OCI-LY3 (cell line): ENCODE results near the gene APOLD1.
A peak's percentile ranks its signal among the peaks of the same experiment; 100 is the strongest.

ENCODE experiments used
- H2AFZ ChIP-seq: fragments of 200-600, 300-600 bp; shearing (Covaris generic); 2 replicates; pipeline ENCODE4 v1.6.0; 2014; ENCODE audit warnings: antibody characterized with exemption, low read depth, low read length
- H3K27ac ChIP-seq: fragments of 200-600, 300-600 bp; sonication (generic); 2 replicates; pipeline ENCODE4 v1.5.1; 2014; ENCODE audit warnings: mild to moderate bottlenecking, low read length, moderate library complexity, mixed read lengths
- H3K27me3 ChIP-seq: fragments of 200-600, 300-600 bp; sonication (generic); 2 replicates; pipeline ENCODE4 v1.6.1; 2014; ENCODE audit warnings: low read depth, low read length, mixed read lengths
- H3K36me3 ChIP-seq: fragments of 200-600, 300-600 bp; sonication (generic); replicated peaks from 2 replicates; pipeline ENCODE3; 2014; ENCODE audit warnings: low read depth, low read length, mixed read lengths
- H3K4me1 ChIP-seq: fragments of 300-600, 200-600 bp; sonication (generic); 2 replicates; pipeline ENCODE4 v1.6.1; 2014; ENCODE audit warnings: low read length, mixed read lengths
- H3K4me2 ChIP-seq: fragments of 200-600, 300-600 bp; sonication (generic); 2 replicates; pipeline ENCODE4 v1.6.1; 2014; ENCODE audit warnings: low read length, mixed read lengths
- H3K4me3 ChIP-seq: fragments of 300-600, 200-600 bp; sonication (generic); 2 replicates; pipeline ENCODE4 v1.5.1; 2014; ENCODE audit warnings: antibody characterized with exemption, mild to moderate bottlenecking, low read length, moderate library complexity
- H3K79me2 ChIP-seq: fragments of 300-600, 200-600 bp; shearing (Covaris generic); 2 replicates; pipeline ENCODE4 v1.6.1; 2014; ENCODE audit warnings: mild to moderate bottlenecking, low read length, mixed read lengths
- H3K9ac ChIP-seq: fragments of 300-600, 200-600 bp; shearing (Covaris generic); 2 replicates; pipeline ENCODE4 v1.6.0; 2014; ENCODE audit warnings: mild to moderate bottlenecking, low read length, moderate library complexity
- H3K9me3 ChIP-seq: fragments of 200-600, 300-600 bp; shearing (Covaris generic); 2 replicates; pipeline ENCODE4 v1.6.1; 2014; ENCODE audit warnings: low read length, mixed read lengths; ENCODE audit not compliant: insufficient read depth
- H4K20me1 ChIP-seq: fragments of 200-600, 300-600 bp; sonication (generic); 2 replicates; pipeline ENCODE4 v1.6.1; 2016; ENCODE audit warnings: low read length, mixed read lengths; ENCODE audit not compliant: insufficient read depth
- CTCF ChIP-seq: fragments of 200-600, 300-600 bp; sonication (generic); IDR thresholded peaks from 2 replicates; pipeline ENCODE4 v1.5.1; 2014; ENCODE audit warnings: antibody characterized with exemption, low read length, low read depth
- EZH2phosphoT487 ChIP-seq: fragments of 200-600 bp; shearing (Covaris generic); IDR thresholded peaks from 2 replicates; pipeline ENCODE4 v1.6.1; 2018; ENCODE audit warnings: antibody characterized with exemption, mixed run types, low read depth

The APOLD1 gene

GRCh38 chr12:12807970-12808702, 22.7 kb downstream of the APOLD1 start:
- no peaks in the 10 kb centered on the region for H3K36me3 ChIP-seq
- H3K4me1 ChIP-seq, result peaks cover 32% of the 10 kb centered on the region
- H2AFZ ChIP-seq, result peak overlapping the region; percentile 70; the same call in 1 of the 2 replicates
- H3K4me2 ChIP-seq, result peak overlapping the region; percentile 87
- H3K27ac ChIP-seq, result no peak overlapping the region; the same call in 1 of the 2 replicates
- peaks cover 33% of the 10 kb centered on the region for H3K27me3 ChIP-seq
- no peaks in the 10 kb centered on the region for H4K20me1 ChIP-seq
- peak overlapping the region; percentile 69 for H3K4me3 ChIP-seq
- H3K9ac ChIP-seq, result no peak overlapping the region
- H3K79me2 ChIP-seq, result no peaks in the 10 kb centered on the region; the same call in 1 of the 2 replicates
- no peak for TF ChIP-seq CTCF
- TF ChIP-seq EZH2phosphoT487, result no peak
- H3K9me3 ChIP-seq, result no peaks in the 10 kb centered on the region

- no peak overlapping the region for H3K4me3 ChIP-seq
- H3K9me3 ChIP-seq, result no peaks in the 10 kb centered on the region
- H3K27me3 ChIP-seq, result peaks cover 20% of the 10 kb centered on the region
- no peak overlapping the region for H2AFZ ChIP-seq
- no peak overlapping the region for H3K4me2 ChIP-seq
- H4K20me1 ChIP-seq, result no peaks in the 10 kb centered on the region
- H3K4me1 ChIP-seq, result peaks cover 27% of the 10 kb centered on the region
- no peak overlapping the region for H3K27ac ChIP-seq
- H3K36me3 ChIP-seq, result peaks cover 5% of the 10 kb centered on the region
- peaks cover 23% of the 10 kb centered on the region for H3K79me2 ChIP-seq
- TF ChIP-seq CTCF (no peak), EZH2phosphoT487 (no peak)
- no peak overlapping the region for H3K9ac ChIP-seq
These were observed 25.1 kb downstream of the APOLD1 start for GRCh38 chr12:12810553-12811021.

DNA sequence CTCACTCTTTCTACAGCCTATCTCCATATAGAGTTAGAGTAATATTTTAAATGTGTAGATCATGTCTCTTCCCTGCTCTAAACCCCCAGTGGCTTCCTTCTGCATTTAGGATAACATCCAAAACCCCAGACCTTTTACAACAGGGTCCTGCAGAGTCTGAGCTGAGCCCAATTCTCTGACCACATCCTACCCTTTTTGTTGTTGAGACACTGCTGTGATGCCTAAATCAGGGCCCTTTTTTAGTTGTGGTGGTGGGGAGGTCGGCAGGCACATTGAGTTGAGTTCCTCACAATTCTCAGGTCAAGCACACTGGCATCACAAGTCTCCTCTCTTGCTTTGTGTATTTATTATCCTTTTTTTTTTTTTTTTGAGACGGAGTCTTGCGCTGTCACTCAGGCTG, 25.9 kb downstream of the APOLD1 start:
- no peaks in the 10 kb centered on the region; the same call in 1 of the 2 replicates for H4K20me1 ChIP-seq
- H3K4me2 ChIP-seq, result no peak overlapping the region
- no peak for TF ChIP-seq CTCF
- TF ChIP-seq EZH2phosphoT487, result no peak
- peaks cover 31% of the 10 kb centered on the region for H3K79me2 ChIP-seq
- no peak overlapping the region for H3K27ac ChIP-seq
- peaks cover 33% of the 10 kb centered on the region for H3K4me1 ChIP-seq
- no peak overlapping the region for H2AFZ ChIP-seq
- H3K9me3 ChIP-seq, result no peaks in the 10 kb centered on the region
- H3K36me3 ChIP-seq, result peaks cover 13% of the 10 kb centered on the region
- H3K27me3 ChIP-seq, result peaks cover 13% of the 10 kb centered on the region; the same call in 1 of the 2 replicates
- H3K9ac ChIP-seq, result no peak overlapping the region
- H3K4me3 ChIP-seq, result no peak overlapping the region

GRCh38 chr12:12812174-12812573, 26.7 kb downstream of the APOLD1 start:
- Histone ChIP-seq H4K20me1 (no peaks in the 10 kb centered on the region; the same call in 1 of the 2 replicates), H3K9ac (no peak overlapping the region), H3K27ac (no peak overlapping the region), H3K79me2 (peaks cover 39% of the 10 kb centered on the region), H3K4me1 (peaks cover 36% of the 10 kb centered on the region), H2AFZ (no peak overlapping the region), H3K36me3 (peaks cover 17% of the 10 kb centered on the region), H3K4me2 (no peak overlapping the region), H3K4me3 (no peak overlapping the region), H3K9me3 (no peaks in the 10 kb centered on the region), H3K27me3 (peaks cover 6% of the 10 kb centered on the region; the same call in 1 of the 2 replicates)
- no peak for TF ChIP-seq EZH2phosphoT487
- no peak for TF ChIP-seq CTCF
